HG03439 (cell line): ENCODE results near the gene ITGB3BP.
"Not testable (repeated sequence)": the region's sequence is repeated elsewhere in the genome, so short reads cannot be mapped to it uniquely, and the experiment has no call there.

Source experiments
- ATAC-seq: cut with Tn5 transposase; IDR thresholded peaks from one replicate; pipeline ENCODE4 v1.9.1; 2021; ENCODE audit warnings: mild to moderate bottlenecking, moderate library complexity; ENCODE audit not compliant: unreplicated experiment

ITGB3BP gene

GRCh38 chr1:63522891-63523728 is at the start of gene ITGB3BP, which contains the start of gene EFCAB7:
Gene ITGB3BP (minus strand): TSS chr1:63523225. CDS start chr1:63523133, 92 bp downstream.
Gene EFCAB7 (plus strand): TSS chr1:63523525. CDS start chr1:63525573, 2,048 bp downstream.
- peak; percentile 91 for ATAC-seq

GRCh38 chr1:63572686-63573085 is 49.7 kb upstream of the ITGB3BP start:
- ATAC-seq = not testable (repeated sequence)

GRCh38 chr1:63569640-63570316 is 46.8 kb upstream of the ITGB3BP start:
- ATAC-seq = no peak

- ATAC-seq = no peak
Observed at GRCh38 chr1:63569068-63569467, 46.0 kb upstream of the ITGB3BP start.

GRCh38 chr1:63563745-63564144 is 40.7 kb upstream of the ITGB3BP start:
- no peak for ATAC-seq

- no peak for ATAC-seq
Observed at GRCh38 chr1:63559357-63559756, 36.3 kb upstream of the ITGB3BP start.

- ATAC-seq = no peak
Observed at GRCh38 chr1:63557365-63557987, 34.5 kb upstream of the ITGB3BP start.

- ATAC-seq = no peak
Observed at GRCh38 chr1:63555480-63555879, 32.5 kb upstream of the ITGB3BP start.

- no peak for ATAC-seq
Observed at GRCh38 chr1:63548877-63549276, 25.9 kb upstream of the ITGB3BP start.

- ATAC-seq = no peak
Observed at GRCh38 chr1:63548303-63548702, 25.3 kb upstream of the ITGB3BP start.

GRCh38 chr1:63547621-63548294 is 24.7 kb upstream of the ITGB3BP start:
- ATAC-seq = no peak

- no peak for ATAC-seq
Observed at GRCh38 chr1:63545780-63546179, 22.8 kb upstream of the ITGB3BP start.

GRCh38 chr1:63537940-63538339 is 14.9 kb upstream of the ITGB3BP start:
- ATAC-seq = no peak

- ATAC-seq = no peak
Observed at GRCh38 chr1:63537006-63537405, 14.0 kb upstream of the ITGB3BP start.

- ATAC-seq = no peak
Observed at GRCh38 chr1:63534406-63534805, 11.4 kb upstream of the ITGB3BP start.

- no peak for ATAC-seq
Observed at GRCh38 chr1:63533931-63534330, 10.9 kb upstream of the ITGB3BP start.

GRCh38 chr1:63532727-63533126 is 9.7 kb upstream of the ITGB3BP start:
- no peak for ATAC-seq

- no peak for ATAC-seq
Observed at GRCh38 chr1:63524201-63524600, 1.2 kb upstream of the ITGB3BP start.

GRCh38 chr1:63523738-63524137 is 713 bp upstream of the ITGB3BP start:
- ATAC-seq = peak; percentile 33

- no peak for ATAC-seq
Observed at GRCh38 chr1:63516629-63517028, 6.4 kb downstream of the ITGB3BP start.

- ATAC-seq = no peak
Observed at GRCh38 chr1:63512584-63512983, 10.4 kb downstream of the ITGB3BP start.
